Measurements from ENCODE around the gene CACNA1H.
"Not testable (repeated sequence)": the region's sequence is repeated elsewhere in the genome, so short reads cannot be mapped to it uniquely, and the experiment has no call there.

Gene CACNA1H

GRCh38 chr16:1243907-1244850 is 91.3 kb downstream of the CACNA1H start:
- DNase-seq (ENCODE audit: extremely low read depth, low read depth); H3K4me3 ChIP-seq (replicated peaks; ENCODE audit: low read depth, low read length): not testable (repeated sequence)

- no peak for DNase-seq (ENCODE audit: extremely low read depth, low read depth)
- H3K4me3 ChIP-seq (replicated peaks; ENCODE audit: low read depth, low read length), result no peak overlapping the region
- no peak for TF ChIP-seq CTCF (IDR thresholded peaks at IDR 0.05; ENCODE audit: low read depth, low read length, missing control alignments)
Measured at GRCh38 chr16:1244881-1245280, 92.0 kb downstream of the CACNA1H start.

DNA sequence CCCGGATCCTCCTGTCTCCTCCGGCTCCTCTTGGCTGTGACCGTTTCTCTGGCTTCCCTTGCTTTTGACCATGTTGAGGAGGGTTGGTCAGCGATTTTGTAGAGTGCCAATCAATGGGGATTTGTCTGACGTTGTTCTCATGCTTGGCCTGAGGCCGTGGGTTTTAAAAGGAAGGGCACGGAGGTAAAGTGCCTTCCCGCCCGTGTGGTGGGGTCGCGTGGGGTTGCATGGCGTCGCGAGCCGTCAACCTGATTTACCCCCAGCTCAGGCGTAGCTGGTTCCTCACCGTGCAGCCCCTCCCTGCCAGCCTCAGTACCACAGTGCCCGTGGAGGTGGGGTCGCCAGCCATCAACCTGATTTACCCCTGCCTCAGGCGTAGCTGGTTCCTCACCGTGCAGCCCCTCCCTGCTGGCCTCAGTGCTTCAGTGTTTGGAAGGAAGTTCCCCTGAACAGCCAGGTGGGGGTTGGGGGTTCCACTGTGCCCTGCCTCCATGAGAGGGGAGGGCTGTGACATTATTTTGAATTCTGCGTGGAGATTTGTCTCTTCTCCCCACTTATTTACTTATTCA is 92.6 kb downstream of the CACNA1H start:
- DNase-seq (ENCODE audit: extremely low read depth, low read depth), result no peak
- H3K4me3 ChIP-seq (replicated peaks; ENCODE audit: low read depth, low read length), result no peak overlapping the region
- no peak for TF ChIP-seq CTCF (IDR thresholded peaks at IDR 0.05; ENCODE audit: low read depth, low read length, missing control alignments)

- not testable (repeated sequence) for DNase-seq (ENCODE audit: extremely low read depth, low read depth); H3K4me3 ChIP-seq (replicated peaks; ENCODE audit: low read depth, low read length)
Measured at GRCh38 chr16:1247903-1248537, 95.1 kb downstream of the CACNA1H start.

DNA sequence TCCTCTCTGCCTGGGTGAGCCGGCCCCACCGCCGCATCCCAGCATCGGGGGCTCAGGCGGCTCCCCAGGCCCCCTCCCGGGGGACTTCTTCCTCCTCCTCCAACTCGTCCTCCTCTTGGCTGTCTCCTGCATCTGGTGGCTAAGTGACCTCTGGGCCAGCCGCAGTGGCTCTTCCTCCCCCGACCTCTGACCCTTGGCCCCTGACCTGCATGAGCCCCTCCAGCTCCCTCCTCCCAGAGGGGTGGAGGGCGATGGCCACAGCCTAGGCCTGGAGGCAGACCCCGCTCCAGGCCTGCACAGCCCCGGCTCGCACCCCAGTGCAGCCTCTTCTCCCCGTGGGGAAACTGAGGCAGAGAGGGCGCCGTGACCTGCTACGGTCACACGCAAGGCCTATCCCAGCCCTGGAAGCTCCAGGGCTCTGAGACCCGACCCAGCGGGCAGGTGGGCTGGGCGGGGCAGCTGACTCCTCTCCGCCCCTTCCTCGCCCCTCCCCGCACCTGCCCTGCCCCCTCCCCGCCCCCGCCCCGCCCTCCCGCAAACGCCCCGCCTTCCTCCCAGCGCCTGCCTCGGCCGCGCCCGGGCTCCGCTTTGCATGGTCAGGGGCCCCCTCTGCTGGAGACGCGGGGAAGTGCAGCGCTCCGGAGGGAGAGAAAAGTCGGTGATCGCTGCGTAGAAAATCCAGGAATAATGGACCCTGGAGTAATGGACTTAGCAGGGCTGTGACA is 96.3 kb downstream of the CACNA1H start:
- H3K4me3 ChIP-seq (replicated peaks; ENCODE audit: low read depth, low read length); DNase-seq (ENCODE audit: extremely low read depth, low read depth): not testable (repeated sequence)

- H3K4me3 ChIP-seq (replicated peaks; ENCODE audit: low read depth, low read length); DNase-seq (ENCODE audit: extremely low read depth, low read depth): not testable (repeated sequence)
Measured at GRCh38 chr16:1253701-1254364, 100.9 kb downstream of the CACNA1H start.

- H3K4me3 ChIP-seq (replicated peaks; ENCODE audit: low read depth, low read length); DNase-seq (ENCODE audit: extremely low read depth, low read depth): not testable (repeated sequence)
Measured at GRCh38 chr16:1254821-1255220, 101.9 kb downstream of the CACNA1H start.

GRCh38 chr16:1255276-1256122 is 102.6 kb downstream of the CACNA1H start, which contains the start of gene TPSD1:
TPSD1 (plus strand) TSS chr16:1256069; CDS start chr16:1256281, 212 bp downstream.
- H3K4me3 ChIP-seq (replicated peaks; ENCODE audit: low read depth, low read length); DNase-seq (ENCODE audit: extremely low read depth, low read depth): not testable (repeated sequence)

DNA sequence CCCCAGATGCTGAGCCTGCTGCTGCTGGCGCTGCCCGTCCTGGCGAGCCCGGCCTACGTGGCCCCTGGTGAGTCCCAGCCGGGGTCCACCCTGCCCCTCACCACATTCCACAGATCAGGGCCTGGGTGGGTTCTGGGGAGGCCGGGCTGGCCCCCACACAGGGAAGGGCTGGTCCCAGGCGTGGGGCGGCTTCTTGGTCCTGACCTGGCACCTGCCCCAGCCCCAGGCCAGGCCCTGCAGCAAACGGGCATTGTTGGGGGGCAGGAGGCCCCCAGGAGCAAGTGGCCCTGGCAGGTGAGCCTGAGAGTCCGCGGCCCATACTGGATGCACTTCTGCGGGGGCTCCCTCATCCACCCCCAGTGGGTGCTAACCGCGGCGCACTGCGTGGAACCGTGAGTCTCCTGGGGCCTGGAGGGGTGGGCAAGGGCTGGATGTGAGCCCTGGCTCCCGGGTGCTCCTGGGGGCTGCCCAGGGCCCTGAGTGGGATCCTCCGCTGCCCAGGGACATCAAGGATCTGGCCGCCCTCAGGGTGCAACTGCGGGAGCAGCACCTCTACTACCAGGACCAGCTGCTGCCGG is 103.5 kb downstream of the CACNA1H start:
- H3K4me3 ChIP-seq (replicated peaks; ENCODE audit: low read depth, low read length); DNase-seq (ENCODE audit: extremely low read depth, low read depth): not testable (repeated sequence)

Measured in HFF-Myc (cell line).